ENCODE data around the gene MEG3.
"Not testable (repeated sequence)": the region's sequence is repeated elsewhere in the genome, so short reads cannot be mapped to it uniquely, and the experiment has no call there.

MEG3 gene

GRCh38 chr14:100810861-100811461, 15.0 kb upstream of the MEG3 start:
- H3K4me3 ChIP-seq (ENCODE audit: control insufficient read depth, low read depth, low read length) = no peak overlapping the region
- no peak for DNase-seq (ENCODE audit: low read depth)
- TF ChIP-seq, protein P1, sequence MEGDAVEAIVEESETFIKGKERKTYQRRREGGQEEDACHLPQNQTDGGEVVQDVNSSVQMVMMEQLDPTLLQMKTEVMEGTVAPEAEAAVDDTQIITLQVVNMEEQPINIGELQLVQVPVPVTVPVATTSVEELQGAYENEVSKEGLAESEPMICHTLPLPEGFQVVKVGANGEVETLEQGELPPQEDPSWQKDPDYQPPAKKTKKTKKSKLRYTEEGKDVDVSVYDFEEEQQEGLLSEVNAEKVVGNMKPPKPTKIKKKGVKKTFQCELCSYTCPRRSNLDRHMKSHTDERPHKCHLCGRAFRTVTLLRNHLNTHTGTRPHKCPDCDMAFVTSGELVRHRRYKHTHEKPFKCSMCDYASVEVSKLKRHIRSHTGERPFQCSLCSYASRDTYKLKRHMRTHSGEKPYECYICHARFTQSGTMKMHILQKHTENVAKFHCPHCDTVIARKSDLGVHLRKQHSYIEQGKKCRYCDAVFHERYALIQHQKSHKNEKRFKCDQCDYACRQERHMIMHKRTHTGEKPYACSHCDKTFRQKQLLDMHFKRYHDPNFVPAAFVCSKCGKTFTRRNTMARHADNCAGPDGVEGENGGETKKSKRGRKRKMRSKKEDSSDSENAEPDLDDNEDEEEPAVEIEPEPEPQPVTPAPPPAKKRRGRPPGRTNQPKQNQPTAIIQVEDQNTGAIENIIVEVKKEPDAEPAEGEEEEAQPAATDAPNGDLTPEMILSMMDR (conservative IDR thresholded peaks at IDR 0.05; ENCODE audit: control insufficient read depth, insufficient read depth, low read depth, low read length) = no peak

- DNase-seq (ENCODE audit: low read depth) = no peak
- TF ChIP-seq, protein P1 (conservative IDR thresholded peaks at IDR 0.05; ENCODE audit: control insufficient read depth, insufficient read depth, low read depth, low read length) = no peak
- no peak overlapping the region for H3K4me3 ChIP-seq (ENCODE audit: control insufficient read depth, low read depth, low read length)
These were observed 12.6 kb upstream of the MEG3 start for GRCh38 chr14:100813291-100813690.

DNA sequence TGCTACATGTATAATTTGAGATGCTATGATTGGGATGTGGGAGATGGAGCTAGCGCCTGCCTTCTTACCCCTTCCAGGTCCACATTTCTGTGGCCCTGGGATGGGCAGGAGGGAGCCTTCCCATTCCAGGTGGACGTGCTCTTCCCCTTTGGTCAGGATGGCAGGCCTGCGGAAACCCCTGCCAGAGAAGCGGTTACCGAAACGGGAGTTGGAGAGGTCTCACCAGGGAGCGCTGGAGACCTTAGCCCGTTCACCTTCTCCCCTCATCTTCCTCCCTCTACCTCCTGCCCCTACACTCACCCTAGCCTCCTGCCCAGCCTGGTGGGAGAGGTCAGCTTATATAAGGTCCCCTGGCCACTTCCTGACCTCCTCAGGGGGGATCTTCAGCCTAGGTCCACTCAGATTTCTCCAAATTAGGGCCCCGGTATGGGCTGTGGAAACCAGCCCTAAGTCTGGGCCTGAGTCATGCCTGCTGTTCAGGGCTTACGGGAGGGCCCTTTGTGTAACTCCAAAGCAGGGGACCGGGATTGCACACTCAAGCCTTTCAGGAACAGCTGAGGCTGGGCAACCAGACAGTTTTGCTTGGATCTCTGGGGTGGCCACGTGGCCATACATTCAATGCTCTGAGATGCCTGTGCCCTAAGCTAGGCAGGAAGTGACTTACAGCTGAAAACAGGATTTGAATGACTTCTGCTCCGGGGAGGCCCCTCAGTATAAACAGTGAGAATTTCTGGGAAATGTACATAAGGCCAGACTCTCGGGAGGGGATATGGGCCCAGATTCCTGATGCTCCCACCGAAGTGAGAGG, 10.2 kb upstream of the MEG3 start:
- H3K4me3 ChIP-seq (ENCODE audit: control insufficient read depth, low read depth, low read length) = no peak overlapping the region
- no peak for DNase-seq (ENCODE audit: low read depth)
- TF ChIP-seq, protein P1 (conservative IDR thresholded peaks at IDR 0.05; ENCODE audit: control insufficient read depth, insufficient read depth, low read depth, low read length) = no peak

- H3K4me3 ChIP-seq (ENCODE audit: control insufficient read depth, low read depth, low read length) = no peak overlapping the region
- TF ChIP-seq, protein P1 (conservative IDR thresholded peaks at IDR 0.05; ENCODE audit: control insufficient read depth, insufficient read depth, low read depth, low read length) = no peak
- DNase-seq (ENCODE audit: low read depth) = no peak
These were observed 9.5 kb upstream of the MEG3 start for GRCh38 chr14:100816286-100816949.

- DNase-seq (ENCODE audit: low read depth) = no peak
- TF ChIP-seq, protein P1 (conservative IDR thresholded peaks at IDR 0.05; ENCODE audit: control insufficient read depth, insufficient read depth, low read depth, low read length) = no peak
- H3K4me3 ChIP-seq (ENCODE audit: control insufficient read depth, low read depth, low read length) = no peak overlapping the region
These were observed 8.7 kb upstream of the MEG3 start for GRCh38 chr14:100816950-100817901.

DNA sequence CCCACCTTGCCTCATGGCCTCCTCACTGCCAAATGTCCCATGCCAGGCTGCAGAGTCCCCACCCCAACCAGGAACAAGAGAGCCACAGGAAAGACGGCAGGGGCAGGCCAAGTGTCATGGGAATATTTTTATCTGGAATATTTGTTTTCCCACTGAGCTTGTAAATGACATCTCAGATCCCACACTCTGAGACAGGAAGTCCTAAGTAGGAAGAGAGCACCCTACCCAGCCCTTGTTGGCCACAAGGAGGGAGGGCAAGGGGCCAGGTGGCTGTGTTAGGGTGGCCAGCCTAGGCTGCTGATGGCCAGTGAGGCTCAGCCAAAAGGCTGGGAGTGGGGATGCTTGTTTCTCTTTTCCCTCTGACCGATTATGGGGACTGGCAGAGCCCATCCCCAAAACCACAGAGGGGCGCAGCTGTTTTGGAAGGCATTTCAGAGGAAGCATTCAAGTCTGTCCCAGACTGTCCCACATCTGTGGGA, 7.7 kb upstream of the MEG3 start:
- H3K4me3 ChIP-seq (ENCODE audit: control insufficient read depth, low read depth, low read length) = no peak overlapping the region
- TF ChIP-seq, protein P1 (conservative IDR thresholded peaks at IDR 0.05; ENCODE audit: control insufficient read depth, insufficient read depth, low read depth, low read length) = no peak
- DNase-seq (ENCODE audit: low read depth) = no peak

DNA sequence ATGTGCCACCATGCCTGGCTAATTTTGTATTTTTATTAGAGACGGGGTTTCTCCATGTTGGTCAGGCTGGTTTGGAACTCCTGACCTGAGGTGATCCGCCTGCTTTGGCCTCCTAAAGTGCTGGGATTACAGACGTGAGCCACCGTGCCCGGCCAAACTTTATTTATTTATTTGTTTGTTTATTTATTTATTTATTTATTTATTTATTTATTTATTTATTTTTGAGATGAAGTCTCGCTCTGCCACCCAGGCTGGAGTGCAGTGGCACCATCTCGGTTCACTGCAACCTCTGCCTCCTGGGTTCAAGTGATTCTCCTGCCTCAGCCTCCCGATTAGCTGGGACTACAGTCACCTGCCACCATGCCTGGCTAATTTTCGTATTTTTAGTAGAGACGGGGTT, 7.0 kb upstream of the MEG3 start:
- H3K4me3 ChIP-seq (ENCODE audit: control insufficient read depth, low read depth, low read length); DNase-seq (ENCODE audit: low read depth): not testable (repeated sequence)

Data from fibroblast of mammary gland (primary cell).